Measurements from ENCODE around the gene ATXN1. TPM values are rescaled to one million over a fixed set of nuclear protein-coding genes. Genes with fewer than 3 reads are reported as not detected.

ATXN1 gene
- total RNA-seq, 1 experiment from 2014 or later, result 5.6 TPM

GRCh38 chr6:16392010-16392409, 369.2 kb downstream of the ATXN1 start:
- H3K27ac Mint-ChIP-seq, result peak overlapping the region in 1 of 3 experiments; percentile 85; a peak in 1 of 7 replicates
- H3K9me3 ChIP-seq (ENCODE audit: control insufficient read depth, low read depth, low read length), result no peaks in the 10 kb centered on the region
- DNase-seq, result no peak

More at GRCh38 chr6:16392010-16392409, 369.2 kb downstream of the ATXN1 start:
- no peak overlapping the region for H3K4me2 ChIP-seq (ENCODE audit: insufficient read depth, insufficient read length, low read length)
- H2BK120ac ChIP-seq (ENCODE audit: low read depth, low read length, poor library complexity, severe bottlenecking), result no peak overlapping the region
- H3K79me1 ChIP-seq (ENCODE audit: insufficient read depth, low read depth, low read length, poor library complexity, severe bottlenecking), result no peaks in the 10 kb centered on the region
- H2AK5ac ChIP-seq (ENCODE audit: insufficient read length, low read length), result no peak overlapping the region
- no peak overlapping the region for H4K5ac ChIP-seq (ENCODE audit: insufficient read length, low read depth, low read length)
- Mint-ChIP-seq H3K4me1 (no peaks in the 10 kb centered on the region), H3K27me3 (ENCODE audit: low read depth) (no peaks in the 10 kb centered on the region), H3K9me3 (no peaks in the 10 kb centered on the region), H3K36me3 (ENCODE audit: insufficient read depth in 1 of 3, low read depth in 3 of 3) (no peaks in the 10 kb centered on the region), H3K4me3 (no peak overlapping the region)
- H3K9ac ChIP-seq (ENCODE audit: extremely low read depth, insufficient read length, low read length), result no peak overlapping the region
- H3K4ac ChIP-seq (ENCODE audit: low read depth, low read length), result no peak overlapping the region
- H3K56ac ChIP-seq (ENCODE audit: insufficient read length, low read depth, low read length), result no peak overlapping the region
- H3T11ph ChIP-seq (ENCODE audit: low read length), result no peak overlapping the region
- no CpG with 5 or more reads among the region's 1 CpG for WGBS (ENCODE audit: extremely low coverage, insufficient read length, low lambda C conversion rate)
- no peak overlapping the region for H4K8ac ChIP-seq (replicated peaks; ENCODE audit: insufficient read length, low read depth, low read length)
- no peak overlapping the region for H3K23ac ChIP-seq (ENCODE audit: insufficient read length, low read depth, low read length)
- no peaks in the 10 kb centered on the region for H4K20me1 ChIP-seq (ENCODE audit: control insufficient read depth, insufficient read depth, insufficient read length)
- no peak overlapping the region for H2BK5ac ChIP-seq (ENCODE audit: insufficient read length, low read length)
- H4K91ac ChIP-seq (ENCODE audit: insufficient read length, low read depth, low read length), result no peak overlapping the region
- no peak overlapping the region for H2BK20ac ChIP-seq (ENCODE audit: low read depth, low read length, poor library complexity, severe bottlenecking)
- no peak overlapping the region for H3K18ac ChIP-seq (ENCODE audit: insufficient read length, low read depth, low read length)
- TF ChIP-seq CTCF (conservative IDR thresholded peaks at IDR 0.05), result no peak
- no peak overlapping the region for H2BK15ac ChIP-seq (ENCODE audit: low read depth, low read length)
- no peaks in the 10 kb centered on the region for H3K4me1 ChIP-seq (ENCODE audit: insufficient read depth, low read length)
- no peaks in the 10 kb centered on the region for H3K23me2 ChIP-seq (ENCODE audit: insufficient read length, low read depth, low read length, poor library complexity, severe bottlenecking)
- H2BK12ac ChIP-seq (ENCODE audit: insufficient read length, low read depth, low read length), result no peak overlapping the region
- no peak overlapping the region for H2AFZ ChIP-seq (ENCODE audit: low read length)
- H3K79me2 ChIP-seq (ENCODE audit: insufficient read depth, low read length), result no peaks in the 10 kb centered on the region
- H3K14ac ChIP-seq (ENCODE audit: insufficient read depth, low read length), result no peak overlapping the region
- no peaks in the 10 kb centered on the region for H3K27me3 ChIP-seq (ENCODE audit: insufficient read depth, low read length)
- H3K27ac ChIP-seq (ENCODE audit: insufficient read length, low read depth, low read length), result no peak overlapping the region
